GM19463 (cell line): ENCODE results near the gene CLDN11.

ENCODE experiments used
- ATAC-seq: cut with Tn5 transposase; IDR thresholded peaks from one replicate; pipeline ENCODE4 v1.9.1; 2021; ENCODE audit warnings: mild to moderate bottlenecking, moderate library complexity; ENCODE audit not compliant: unreplicated experiment

The CLDN11 gene

DNA sequence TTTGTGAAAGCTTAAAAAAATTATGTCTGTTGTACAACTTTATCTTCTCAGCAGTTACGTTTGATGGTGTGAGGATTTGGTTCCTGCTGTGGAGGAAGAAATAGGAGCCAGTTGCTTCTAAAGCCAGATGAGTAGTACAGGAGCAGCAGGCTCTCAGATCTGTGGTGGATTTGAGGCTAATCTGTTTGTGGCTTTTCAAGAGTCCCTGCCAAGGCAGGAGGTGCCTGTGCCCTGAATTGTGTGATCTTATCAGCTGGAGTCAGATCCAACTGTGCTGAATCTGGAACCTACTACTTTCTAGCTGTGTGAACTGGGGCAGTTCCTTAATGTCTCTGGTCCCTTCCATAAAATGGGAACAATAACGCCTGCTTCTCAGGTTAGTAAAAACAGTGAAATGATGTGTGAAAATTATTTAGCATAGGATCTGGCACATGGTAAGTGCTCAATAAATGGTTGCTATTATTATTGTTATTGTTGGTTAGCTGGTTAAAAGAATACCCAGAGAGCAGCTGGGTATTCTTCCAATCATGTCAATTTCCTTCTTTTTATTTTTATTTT, 7.7 kb downstream of the CLDN11 start:
- ATAC-seq = no peak

DNA sequence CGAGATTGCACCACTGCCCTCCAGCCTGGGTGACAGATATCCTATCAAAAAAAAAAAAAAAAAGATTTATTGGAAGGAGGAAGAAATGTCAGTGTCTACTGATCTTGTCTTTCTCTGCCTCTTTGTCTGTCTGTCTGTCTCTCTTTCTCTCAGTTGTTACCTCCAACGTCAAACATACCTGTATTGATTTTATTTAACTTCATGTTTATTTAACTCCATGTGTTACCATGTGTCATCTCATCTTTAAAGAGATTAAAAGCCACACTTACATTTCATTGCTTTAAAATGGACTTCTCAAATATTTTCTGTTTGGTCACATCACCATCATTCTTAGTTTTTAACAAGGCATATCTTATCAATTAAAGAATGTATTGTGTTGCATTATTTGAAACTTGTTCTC, 9.4 kb downstream of the CLDN11 start:
- ATAC-seq = no peak

DNA sequence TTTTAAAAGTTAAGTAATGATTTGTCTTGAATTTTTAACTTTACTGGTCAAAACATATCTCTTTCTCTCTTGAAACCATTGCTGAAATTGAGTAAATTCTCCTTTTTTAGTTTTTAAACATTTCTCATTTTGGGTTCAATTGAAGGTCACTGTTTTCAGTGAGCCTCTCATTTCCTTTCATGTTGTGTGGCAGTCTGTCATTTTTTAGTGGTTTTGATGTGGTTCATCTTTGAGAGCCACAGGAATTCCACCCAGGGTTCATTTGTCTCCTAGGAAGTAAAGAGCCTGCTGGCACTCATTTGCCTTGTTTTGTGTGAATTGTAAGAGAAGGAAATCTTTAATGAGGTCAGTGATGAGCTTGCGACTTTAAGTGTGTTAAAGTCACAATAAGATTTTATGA, 10.4 kb downstream of the CLDN11 start:
- ATAC-seq = no peak

DNA sequence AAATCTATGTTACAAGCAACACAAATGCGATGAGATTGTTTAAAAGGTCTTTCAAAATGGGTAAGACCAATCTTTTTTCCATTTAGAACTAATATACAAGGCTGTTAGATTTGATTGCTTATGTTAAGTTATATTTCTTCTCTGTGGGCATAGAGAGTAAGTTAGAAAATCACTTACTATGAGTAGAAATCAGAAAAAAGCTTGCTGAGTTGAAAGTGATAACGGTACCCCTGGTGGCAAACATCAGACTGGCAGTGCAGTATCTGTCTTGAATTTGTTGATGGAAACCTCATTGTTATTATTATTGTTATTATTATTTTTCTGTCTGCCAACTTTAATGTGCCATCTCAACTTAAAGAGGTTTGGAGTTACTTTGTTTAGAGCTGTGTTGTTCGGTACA, 12.4 kb downstream of the CLDN11 start:
- ATAC-seq = no peak

DNA sequence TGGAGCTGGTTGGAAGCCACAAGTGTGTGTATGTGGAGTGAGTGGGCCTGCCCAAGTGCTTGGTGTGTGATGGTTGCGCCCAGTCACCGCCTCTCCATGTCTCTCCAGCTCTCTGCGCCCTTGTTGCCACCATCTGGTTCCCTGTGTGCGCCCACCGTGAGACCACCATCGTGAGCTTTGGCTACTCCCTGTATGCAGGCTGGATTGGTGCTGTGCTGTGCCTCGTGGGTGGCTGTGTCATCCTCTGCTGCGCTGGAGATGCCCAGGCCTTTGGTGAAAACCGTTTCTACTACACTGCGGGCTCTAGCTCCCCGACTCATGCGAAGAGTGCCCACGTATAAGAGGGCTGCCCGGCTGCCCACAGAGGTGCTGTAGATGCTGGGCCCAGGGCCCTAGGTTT, 13.7 kb downstream of the CLDN11 start:
- ATAC-seq = no peak

DNA sequence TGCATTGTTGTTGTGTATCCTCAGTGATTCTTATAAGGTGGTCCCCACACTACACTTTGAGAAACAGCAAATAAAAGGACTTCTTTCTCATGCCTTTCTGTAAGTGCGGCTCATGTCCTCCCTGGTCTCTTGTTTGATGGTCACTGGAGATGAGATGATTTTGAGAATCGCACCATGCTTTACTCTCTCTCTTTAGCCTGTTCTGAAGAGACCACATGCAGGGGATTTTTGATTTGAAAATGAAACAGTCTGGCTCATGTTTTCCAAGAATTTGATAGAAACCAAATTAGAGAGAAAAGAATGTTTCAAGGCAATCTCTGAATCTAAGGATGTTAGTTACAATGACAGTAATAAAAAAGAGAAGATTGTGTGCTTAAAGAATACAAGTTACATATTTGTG, 18.0 kb downstream of the CLDN11 start:
- ATAC-seq = no peak

DNA sequence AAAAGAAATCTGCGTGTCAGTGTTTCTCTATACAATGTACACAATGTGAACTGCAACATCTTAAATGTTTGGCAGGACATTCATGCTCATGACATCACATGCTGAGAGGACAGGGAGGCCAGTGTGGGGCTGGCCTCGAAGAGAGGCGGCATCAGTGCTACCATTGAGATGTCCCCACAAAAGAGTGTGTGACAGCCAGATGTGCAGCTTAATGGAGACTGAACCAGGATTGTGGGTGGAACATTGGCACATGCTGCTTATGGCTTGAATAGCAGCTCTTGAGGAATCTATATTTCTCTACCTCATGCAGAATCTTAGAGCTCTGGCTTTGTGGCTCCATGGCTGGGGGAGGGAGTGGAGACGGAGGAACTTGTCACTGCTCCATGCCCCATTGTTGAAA, 18.5 kb downstream of the CLDN11 start:
- ATAC-seq = no peak

DNA sequence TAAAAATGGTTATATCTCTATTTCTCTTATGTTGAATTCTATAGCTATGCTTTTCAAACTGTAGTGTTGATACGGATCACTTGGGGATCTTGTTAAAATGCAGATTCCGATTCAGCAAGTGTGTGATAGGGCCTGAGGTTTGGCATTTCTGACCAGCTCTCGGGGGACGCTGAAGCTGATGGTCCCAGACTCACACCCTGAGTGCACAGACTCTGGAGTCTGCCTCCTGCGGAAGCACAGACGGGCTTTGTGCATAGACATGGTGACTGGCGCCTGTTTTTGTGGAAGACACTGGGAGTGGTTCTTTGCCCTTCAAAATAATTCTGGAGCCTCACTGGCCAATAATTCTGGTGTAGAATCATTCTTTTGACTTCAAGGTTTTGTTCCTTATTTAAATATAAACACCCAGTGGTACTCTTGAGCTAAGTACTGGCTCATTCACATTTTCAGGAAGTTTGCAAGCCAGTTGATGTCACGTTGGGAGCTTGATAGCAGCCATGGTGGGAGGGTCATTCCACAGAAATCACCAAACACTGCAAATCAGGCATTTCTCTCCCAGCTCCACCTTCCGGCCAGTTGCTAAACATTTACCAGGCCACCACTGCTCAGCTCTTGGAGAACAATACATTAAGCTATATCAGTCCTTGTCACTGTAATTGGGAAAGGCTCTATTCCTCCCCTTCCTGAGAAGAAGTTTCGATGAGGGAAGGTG, 19.2 kb downstream of the CLDN11 start:
- ATAC-seq = no peak

DNA sequence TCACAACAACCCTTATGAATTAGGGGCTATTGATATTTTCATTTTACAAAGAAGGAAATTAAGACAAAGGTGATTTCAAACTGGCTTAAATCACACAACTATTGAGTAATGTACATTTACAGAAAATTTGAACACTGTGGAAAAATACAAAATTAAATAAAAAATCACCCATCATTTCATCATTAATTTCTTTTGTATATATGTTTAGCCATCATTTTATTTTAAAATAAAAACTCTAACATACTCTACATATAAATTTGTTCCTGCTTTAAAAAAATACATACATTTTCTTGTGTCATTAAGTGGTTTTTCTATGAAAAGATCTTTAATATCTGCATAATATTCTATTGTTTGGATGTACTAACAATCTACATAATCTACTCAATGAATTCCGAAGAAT, 20.2 kb downstream of the CLDN11 start:
- no peak for ATAC-seq

DNA sequence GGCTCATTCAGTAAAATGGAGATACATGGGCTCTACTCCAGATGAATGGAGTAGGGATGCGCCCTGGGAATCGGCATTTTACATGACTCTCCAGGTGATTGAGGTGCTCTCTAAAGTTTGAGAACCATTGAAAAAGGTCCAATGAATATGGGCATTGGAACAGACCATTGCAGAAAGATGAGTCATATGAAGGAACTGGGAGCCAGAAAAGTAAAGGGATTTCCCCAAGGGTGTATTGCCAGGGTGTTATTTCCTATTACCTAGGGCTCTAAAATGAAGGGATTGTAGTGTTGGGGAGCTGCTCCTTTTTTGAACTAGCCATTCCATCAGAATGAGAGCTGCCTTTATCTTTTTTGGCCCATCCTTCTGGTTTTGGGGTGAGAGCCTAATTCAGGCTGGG, 21.7 kb downstream of the CLDN11 start:
- no peak for ATAC-seq

DNA sequence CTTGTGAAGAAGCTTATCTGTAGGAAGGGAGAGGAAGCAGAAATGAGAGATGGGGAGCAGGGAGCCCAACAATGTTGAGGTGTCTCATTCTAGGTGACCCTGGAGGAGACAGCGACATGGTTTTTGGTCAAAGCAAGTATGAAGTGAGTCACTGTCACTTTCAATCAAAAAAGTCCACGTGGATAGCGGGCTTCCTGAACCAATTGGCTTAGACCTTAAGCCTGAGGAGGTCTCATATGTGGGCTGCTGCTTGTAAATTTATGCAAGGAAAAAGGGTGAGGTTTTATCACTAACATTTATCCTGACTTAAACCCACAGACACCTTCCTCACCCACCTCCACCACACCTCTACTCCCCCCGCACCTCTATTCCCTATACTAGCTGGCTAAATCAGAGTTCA, 22.7 kb downstream of the CLDN11 start:
- ATAC-seq = no peak

DNA sequence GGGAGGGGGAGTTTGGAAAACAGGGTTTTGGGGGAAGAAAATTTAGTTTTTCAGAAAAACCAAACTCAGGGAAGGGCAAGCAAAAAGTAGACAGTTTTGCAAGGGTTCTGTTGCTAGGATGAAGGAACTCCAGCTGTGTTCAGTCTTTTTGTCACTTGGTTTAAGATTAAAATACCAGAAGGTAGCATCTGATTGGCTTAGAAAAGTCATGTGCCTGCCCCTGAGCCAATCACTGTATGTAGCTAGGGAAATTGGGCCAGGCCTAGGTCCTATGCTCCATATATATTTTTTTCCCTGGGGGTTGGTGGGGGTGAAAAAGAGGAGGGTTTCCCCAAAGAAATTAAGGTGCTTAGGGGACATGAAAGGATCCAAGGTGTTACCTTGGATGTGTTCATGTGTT, 24.3 kb downstream of the CLDN11 start:
- ATAC-seq = no peak

DNA sequence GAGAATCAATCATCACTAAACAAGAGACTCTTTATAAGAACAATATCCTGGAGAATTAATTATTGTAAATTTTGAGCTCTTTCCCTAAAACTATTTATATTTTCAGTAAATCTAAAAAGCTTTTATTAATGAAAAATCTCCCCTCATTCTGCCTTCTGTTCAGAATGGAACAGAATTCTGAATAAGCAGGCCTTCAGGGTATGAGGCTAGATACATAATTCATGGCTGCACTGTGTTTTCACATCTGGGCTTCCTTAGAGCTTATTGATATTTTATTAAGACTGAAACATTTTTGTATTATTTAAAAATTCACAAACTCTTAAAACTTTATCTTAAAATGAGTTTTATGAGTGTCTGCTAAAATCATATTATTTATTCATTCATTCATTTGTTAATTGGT, 24.8 kb downstream of the CLDN11 start:
- no peak for ATAC-seq

DNA sequence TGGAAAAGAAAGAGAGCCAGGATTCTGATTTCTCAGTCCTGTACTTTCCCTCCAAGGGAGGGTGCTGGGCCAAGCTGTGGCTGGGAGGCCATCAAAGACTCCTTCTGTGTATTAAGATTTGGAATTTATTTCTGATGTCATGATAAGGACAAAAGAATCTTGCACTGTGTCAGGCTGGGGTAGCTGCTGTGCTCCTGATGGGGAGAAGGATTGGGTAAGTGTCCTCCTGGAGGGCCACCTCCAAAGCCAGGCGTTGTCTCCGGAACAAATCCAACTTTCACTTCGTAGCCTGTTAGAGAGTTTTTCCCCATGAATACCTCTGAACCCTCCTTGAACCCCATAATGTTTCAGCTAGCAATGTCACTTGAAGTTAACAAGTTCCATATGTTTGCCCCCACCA, 29.9 kb downstream of the CLDN11 start:
- no peak for ATAC-seq

DNA sequence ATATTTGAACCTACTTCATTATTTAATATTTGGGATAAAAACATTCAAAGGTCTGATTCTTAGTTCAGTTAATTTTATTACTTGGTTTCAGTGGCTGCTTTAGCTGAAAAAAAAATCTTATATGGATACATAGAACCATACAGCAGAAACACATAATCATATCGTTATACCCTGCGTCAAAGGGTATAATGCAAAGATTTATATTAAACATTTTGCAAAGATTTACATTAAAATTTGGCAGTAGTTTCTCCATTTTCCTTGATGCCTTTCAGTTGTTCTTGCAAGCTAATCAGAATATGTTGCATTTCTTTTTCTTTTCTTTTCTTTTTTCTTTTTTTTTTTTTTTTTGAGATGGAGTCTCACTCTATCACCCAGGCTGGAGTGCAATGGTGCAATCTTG, 31.4 kb downstream of the CLDN11 start:
- no peak for ATAC-seq

DNA sequence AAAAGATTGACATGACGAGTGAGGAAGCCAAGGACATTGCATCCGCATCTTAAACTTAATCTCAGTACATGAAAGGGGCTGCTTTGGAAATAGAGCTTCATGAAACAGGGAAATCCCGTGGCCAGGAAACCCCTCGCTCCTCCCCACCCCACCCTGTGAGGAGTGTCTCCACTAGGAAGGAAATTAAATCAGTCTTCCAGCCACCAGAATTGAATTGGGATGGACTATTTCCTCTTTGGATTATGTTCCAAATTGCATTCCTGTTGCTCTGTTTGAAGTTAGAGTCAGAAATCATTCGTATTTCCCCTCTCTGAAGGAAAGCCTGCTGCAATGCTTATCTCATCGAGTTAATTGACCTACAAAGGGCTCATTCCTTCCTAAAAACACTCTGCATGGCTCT, 35.8 kb downstream of the CLDN11 start:
- no peak for ATAC-seq

DNA sequence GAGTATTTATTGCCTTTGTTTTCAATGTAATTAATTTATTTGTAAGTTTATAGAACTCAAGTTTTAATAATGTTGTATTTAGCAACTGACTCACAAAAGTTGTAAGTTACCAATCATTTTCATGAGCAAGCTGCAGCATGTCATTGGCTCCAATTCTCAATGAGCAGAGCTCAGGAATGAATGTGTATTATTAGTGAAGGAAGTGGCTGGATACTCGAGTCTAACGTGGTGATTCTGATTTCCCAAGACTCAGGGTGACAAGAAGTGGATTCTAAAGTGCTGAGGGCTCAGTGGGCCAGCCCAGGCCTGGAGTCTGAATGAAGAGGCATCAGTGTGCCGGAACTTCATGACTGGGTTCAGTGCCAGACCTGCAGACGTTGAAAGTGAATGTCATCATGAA, 39.6 kb downstream of the CLDN11 start:
- ATAC-seq = no peak

DNA sequence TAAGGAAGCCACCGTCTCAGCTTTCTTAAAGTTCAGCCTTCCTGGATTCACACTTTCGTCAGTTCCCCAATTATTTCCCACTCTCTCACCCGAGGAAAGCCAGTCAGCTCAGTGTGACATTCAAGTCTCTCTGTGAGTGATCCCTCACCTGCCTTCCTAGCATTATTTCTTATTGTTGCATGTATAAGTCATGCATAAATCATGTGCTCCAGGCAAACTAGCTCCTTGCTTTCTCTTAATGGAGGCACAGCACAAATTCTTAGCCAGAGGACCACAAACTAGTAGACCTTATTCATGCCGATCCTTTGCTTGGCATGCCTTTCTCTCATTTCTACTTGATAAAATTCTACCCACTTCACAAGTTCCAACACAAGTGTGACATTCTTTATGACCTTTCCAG, 44.3 kb downstream of the CLDN11 start:
- ATAC-seq = no peak

DNA sequence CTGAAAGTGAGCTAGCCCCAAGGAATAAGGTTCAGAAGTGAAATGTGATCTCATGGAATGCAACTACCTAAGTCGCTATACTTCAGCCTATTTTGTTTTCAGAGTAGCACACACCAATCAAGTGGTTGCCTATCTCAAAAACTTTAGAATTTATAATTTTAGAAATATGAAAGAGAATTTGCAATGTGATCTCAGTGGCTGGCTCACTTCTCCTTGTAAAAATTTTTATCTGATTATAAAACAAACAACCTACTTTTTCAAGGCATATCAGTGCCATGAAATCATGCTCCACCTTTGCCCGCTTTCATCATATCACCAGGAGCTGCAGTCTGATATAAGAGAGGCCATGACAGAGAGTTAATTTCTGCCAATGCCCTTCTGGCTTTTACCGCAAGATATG, 47.3 kb downstream of the CLDN11 start:
- ATAC-seq = no peak

DNA sequence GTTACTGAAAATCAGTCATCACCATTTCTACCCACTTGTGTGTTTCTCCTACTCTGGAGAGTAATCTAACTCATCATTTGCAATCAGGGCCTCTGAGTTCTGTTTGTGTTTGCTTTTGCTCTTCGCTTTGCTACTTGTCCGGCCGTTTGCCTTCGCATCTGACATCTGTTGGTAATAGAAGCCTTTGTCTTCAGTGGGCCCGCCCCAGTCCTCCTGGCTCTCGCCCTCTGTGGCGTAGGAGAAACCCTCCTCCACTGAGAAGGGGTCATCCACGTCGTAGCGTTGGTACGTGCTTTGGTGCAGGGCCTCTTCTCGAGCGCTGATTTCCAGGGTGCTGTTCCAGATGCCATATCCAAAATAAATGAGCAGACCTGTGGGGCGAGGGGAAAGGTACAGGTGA, 48.3 kb downstream of the CLDN11 start:
- no peak for ATAC-seq

DNA sequence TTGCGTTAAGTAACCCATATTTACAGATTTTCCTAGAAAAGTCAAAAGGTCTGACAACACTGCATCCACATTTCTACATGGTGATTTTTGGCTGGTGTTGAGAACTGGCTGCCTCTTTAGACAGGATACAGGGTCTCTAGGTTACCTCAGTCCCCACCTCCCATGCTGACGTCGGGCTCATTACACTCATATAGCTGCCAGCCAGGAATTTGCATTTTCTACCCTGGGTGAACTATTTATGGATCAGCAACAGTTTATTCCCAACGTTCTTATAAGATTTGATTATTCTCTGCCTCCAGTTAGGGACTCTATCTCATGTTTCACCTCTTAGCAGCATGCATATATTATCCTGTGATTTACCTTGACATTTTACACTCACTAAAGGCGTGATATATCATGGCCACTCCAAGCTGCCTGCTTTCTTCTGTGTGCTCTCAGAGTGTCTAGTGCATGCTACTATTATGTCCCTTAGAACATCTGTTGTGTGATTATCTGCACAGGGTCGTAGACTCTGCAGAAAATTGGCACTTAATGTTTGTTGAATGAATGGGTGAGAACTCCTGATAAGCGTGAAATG, 49.0 kb downstream of the CLDN11 start:
- no peak for ATAC-seq

DNA sequence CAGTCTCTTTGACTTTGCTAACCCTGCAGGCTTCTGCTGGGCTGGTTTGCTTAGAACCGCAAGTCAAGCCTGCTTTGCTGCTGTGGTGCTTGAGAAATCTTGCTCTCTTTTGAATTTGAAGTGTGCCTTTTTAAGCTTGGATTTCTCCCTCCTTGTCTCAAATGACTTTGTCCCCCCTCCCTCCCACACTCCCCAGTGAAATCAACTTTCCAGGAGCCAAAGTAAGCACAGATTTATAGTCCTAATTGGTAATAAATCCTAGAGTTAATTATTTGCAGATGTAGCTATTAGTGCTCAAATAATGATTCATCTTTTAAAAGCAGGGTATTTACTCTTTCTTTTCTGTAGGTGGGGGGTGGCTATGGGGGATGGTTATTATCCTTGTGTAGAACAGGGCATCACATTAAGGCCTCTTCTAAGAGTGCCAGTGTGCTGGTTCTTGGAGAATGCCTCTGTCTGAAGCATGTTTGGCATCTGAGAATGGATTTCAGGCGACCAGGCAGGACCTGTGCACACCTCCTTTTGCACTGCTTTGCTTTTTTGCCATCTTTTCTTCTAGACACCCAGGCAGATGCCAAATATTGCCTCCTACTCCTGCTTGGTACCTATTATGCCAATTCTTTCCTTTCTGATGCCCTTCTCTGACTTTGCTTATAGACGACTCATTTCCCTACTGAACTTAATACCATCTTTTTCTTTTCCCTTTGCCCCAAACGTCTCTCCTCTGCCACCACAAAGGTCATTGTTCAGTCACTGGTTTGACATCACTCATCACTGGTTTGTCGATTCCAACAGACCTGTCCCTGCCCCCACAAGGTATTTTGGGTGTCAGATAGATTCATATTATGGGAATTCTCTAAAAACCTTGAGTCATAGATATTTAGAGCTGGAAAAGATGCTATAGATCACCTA, 50.7 kb downstream of the CLDN11 start:
- no peak for ATAC-seq
